ENCODE data around the gene HRG. TPM values are rescaled to one million over a fixed set of nuclear protein-coding genes. Genes with fewer than 3 reads are reported as not detected.

Gene HRG
- total RNA-seq, 1 experiment from 2014 or later, result not detected

DNA sequence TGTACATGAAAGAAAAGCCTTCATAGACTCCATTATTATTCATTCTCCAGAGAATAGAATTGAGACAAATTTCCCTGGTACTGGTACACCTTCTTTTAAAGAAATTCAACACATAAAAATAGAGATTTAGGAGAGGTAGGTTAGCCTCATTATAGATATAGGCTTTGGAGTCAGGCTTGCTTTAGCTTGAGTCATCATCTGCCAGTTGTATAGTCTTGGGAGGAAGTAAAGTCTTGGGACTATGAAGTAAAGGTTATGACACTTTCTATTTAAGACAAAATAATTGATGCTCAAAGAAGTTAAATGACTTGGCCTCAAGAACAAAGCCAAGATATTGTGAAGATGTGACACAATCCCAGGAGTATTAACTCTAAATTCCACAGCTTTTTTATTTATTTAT is 4.3 kb downstream of the HRG start:
- Histone ChIP-seq H3K27ac (ENCODE audit: low read length) (no peak overlapping the region), H3K4me1 (ENCODE audit: control insufficient read depth, insufficient read depth, low read length) (no peaks in the 10 kb centered on the region), H3K9me3 (ENCODE audit: control insufficient read depth, insufficient read depth, low read depth, low read length) (no peaks in the 10 kb centered on the region), H3K4me3 (ENCODE audit: low read depth in 2 of 2, low read length in 2 of 2) (no peak overlapping the region), H3K36me3 (ENCODE audit: control insufficient read depth, insufficient read depth, low read length) (no peaks in the 10 kb centered on the region), H3K27me3 (ENCODE audit: control insufficient read depth, insufficient read depth, low read length) (peaks cover 16% of the 10 kb centered on the region)
- CTCF ChIA-PET, result no interaction called here
- in situ Hi-C loops (cut with HindIII; ENCODE audit: low pct_unique_long_range_greater_than_20kb, low sequenced_read_pairs) (no loop called here), intact Hi-C loops (cut with micrococcal nuclease; ENCODE audit: unreplicated experiment) (no loop called here)
- TF ChIP-seq CTCF (IDR thresholded peaks at IDR 0.05) (no peak), POLR2AphosphoS5 (IDR thresholded peaks at IDR 0.05; ENCODE audit: low read depth, low read length) (no peak), SIN3A (IDR thresholded peaks at IDR 0.05; ENCODE audit: borderline replicate concordance, insufficient read depth, low read depth, low read length) (no peak)
- TF ChIP-seq, protein P1, sequence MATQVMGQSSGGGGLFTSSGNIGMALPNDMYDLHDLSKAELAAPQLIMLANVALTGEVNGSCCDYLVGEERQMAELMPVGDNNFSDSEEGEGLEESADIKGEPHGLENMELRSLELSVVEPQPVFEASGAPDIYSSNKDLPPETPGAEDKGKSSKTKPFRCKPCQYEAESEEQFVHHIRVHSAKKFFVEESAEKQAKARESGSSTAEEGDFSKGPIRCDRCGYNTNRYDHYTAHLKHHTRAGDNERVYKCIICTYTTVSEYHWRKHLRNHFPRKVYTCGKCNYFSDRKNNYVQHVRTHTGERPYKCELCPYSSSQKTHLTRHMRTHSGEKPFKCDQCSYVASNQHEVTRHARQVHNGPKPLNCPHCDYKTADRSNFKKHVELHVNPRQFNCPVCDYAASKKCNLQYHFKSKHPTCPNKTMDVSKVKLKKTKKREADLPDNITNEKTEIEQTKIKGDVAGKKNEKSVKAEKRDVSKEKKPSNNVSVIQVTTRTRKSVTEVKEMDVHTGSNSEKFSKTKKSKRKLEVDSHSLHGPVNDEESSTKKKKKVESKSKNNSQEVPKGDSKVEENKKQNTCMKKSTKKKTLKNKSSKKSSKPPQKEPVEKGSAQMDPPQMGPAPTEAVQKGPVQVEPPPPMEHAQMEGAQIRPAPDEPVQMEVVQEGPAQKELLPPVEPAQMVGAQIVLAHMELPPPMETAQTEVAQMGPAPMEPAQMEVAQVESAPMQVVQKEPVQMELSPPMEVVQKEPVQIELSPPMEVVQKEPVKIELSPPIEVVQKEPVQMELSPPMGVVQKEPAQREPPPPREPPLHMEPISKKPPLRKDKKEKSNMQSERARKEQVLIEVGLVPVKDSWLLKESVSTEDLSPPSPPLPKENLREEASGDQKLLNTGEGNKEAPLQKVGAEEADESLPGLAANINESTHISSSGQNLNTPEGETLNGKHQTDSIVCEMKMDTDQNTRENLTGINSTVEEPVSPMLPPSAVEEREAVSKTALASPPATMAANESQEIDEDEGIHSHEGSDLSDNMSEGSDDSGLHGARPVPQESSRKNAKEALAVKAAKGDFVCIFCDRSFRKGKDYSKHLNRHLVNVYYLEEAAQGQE (IDR thresholded peaks at IDR 0.05; ENCODE audit: insufficient read depth in 1 of 2, low read depth in 2 of 2, low read length in 1 of 2), result no peak
- DNase-seq (ENCODE audit: low read depth, low spot score) (no peak), ATAC-seq (no peak)
- no TSS peak for BruUV-seq (replicated peaks)
- POLR2A ChIA-PET, result no interaction called here

- ChIA-PET CTCF (interaction anchor here (0.6 kb wide), 1 partner anchor 56 kb away, joined by 9 read pairs; no protein-coding TSS in a partner anchor), POLR2A (interaction anchor here (0.6 kb wide), 1 partner anchor 157 kb away, joined by 8 read pairs; no protein-coding TSS in a partner anchor)
- Histone ChIP-seq H3K36me3 (ENCODE audit: control insufficient read depth, insufficient read depth, low read length) (no peaks in the 10 kb centered on the region), H3K27ac (ENCODE audit: low read length) (no peak overlapping the region), H3K4me1 (ENCODE audit: control insufficient read depth, insufficient read depth, low read length) (no peaks in the 10 kb centered on the region), H3K27me3 (ENCODE audit: control insufficient read depth, insufficient read depth, low read length) (peaks cover 16% of the 10 kb centered on the region), H3K9me3 (ENCODE audit: control insufficient read depth, insufficient read depth, low read depth, low read length) (no peaks in the 10 kb centered on the region), H3K4me3 (ENCODE audit: low read depth in 2 of 2, low read length in 2 of 2) (no peak overlapping the region)
- in situ Hi-C loops (cut with HindIII; ENCODE audit: low pct_unique_long_range_greater_than_20kb, low sequenced_read_pairs), result no loop called here
- no TSS peak for BruUV-seq (replicated peaks)
- intact Hi-C loops (cut with micrococcal nuclease; ENCODE audit: unreplicated experiment), result no loop called here
- ATAC-seq (no peak), DNase-seq (ENCODE audit: low read depth, low spot score) (no peak)
- no peak for TF ChIP-seq CTCF (IDR thresholded peaks at IDR 0.05)
- TF ChIP-seq SIN3A (IDR thresholded peaks at IDR 0.05; ENCODE audit: borderline replicate concordance, insufficient read depth, low read depth, low read length), result no peak
- TF ChIP-seq, protein P1 (IDR thresholded peaks at IDR 0.05; ENCODE audit: insufficient read depth in 1 of 2, low read depth in 2 of 2, low read length in 1 of 2), result no peak
- no peak for TF ChIP-seq POLR2AphosphoS5 (IDR thresholded peaks at IDR 0.05; ENCODE audit: low read depth, low read length)
- no peak for TF ChIP-seq TCF7L2 (IDR thresholded peaks at IDR 0.05; ENCODE audit: low read depth, low read length)
Measured at GRCh38 chr3:186671051-186671450, 5.2 kb downstream of the HRG start.

Data from Panc1 (cell line).